GM18511 (cell line): ENCODE results near the gene MTSS2.

Experiments
- ATAC-seq: cut with Tn5 transposase; IDR thresholded peaks from one replicate; pipeline ENCODE4 v1.9.1; 2021; ENCODE audit warnings: mild to moderate bottlenecking, moderate library complexity; ENCODE audit not compliant: unreplicated experiment

Gene MTSS2, protein sequence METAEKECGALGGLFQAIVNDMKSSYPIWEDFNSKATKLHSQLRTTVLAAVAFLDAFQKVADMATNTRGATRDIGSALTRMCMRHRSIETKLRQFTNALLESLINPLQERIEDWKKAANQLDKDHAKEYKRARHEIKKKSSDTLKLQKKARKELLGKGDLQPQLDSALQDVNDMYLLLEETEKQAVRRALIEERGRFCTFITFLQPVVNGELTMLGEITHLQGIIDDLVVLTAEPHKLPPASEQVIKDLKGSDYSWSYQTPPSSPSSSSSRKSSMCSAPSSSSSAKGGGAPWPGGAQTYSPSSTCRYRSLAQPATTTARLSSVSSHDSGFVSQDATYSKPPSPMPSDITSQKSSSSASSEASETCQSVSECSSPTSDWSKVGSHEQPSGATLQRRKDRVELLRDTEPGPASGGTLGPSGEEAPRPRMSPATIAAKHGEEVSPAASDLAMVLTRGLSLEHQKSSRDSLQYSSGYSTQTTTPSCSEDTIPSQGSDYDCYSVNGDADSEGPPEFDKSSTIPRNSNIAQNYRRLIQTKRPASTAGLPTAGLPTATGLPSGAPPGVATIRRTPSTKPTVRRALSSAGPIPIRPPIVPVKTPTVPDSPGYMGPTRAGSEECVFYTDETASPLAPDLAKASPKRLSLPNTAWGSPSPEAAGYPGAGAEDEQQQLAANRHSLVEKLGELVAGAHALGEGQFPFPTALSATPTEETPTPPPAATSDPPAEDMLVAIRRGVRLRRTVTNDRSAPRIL

GRCh38 chr16:70685938-70686375 lies at the start of gene MTSS2:
Gene MTSS2 (minus strand): TSS chr16:70686053. CDS start chr16:70685791, 262 bp downstream.
- no peak for ATAC-seq

DNA sequence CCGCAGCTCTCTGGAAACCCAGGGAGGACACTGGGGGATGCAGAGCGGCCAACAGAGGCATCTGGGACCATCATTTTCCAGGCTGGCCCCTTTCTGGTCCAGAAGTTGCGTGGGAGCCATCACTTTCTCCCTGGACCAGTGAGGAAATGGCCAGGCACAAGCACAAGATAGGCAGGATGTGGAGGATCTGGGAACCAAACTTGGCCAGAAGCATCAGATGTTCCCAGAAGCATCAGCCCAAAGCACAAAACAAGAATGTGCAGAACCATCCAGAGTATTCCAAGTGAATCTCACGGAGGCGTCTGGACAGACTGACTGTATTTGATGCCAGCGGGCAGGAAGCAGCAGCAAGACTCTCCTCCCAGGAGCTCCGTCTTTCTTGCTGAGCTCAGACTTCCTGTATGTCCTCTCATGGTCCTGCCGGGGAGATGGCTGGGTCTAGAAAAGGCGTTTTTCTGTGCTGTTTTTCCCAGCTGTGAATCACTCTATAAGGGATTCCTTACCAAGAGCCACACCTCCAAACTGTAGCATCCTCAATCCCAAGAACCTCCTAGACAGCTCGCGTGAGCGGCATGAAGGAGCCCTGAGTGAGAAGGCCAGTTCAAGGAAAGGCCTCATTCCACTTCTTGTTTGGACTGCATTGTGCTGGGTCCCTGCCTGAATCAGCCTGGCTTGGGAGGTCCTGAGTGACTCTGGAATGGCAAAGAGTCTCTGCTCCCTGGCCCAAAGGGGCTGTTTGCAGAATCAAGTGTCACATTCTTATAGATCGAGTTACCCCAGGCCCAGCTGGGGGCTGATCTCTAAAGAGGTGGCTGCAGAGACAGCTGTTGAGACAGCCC lies 49.5 kb upstream of the MTSS2 start:
- ATAC-seq: no peak

GRCh38 chr16:70734522-70735095 lies 48.8 kb upstream of the MTSS2 start:
- no peak for ATAC-seq

GRCh38 chr16:70730944-70731343 lies 45.1 kb upstream of the MTSS2 start:
- no peak for ATAC-seq

DNA sequence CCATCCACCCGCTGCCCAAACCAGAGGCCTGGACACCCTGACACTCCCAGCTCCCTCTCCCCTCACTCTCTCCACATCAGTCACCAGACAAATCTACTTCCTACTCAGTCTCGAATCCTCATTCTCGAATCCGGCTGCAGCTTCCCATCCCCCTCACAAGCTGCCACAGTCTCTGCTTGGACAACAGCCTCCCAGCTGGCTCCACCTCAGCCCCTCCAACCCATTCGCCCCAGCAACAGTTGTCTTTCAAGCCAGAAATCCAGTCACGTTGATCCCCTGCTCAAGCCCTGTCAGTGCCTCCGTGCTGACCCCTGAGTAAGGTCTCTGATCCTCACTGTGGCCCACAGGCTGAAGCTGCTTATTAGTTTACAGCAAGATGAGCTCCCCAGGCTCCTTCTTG lies 44.2 kb upstream of the MTSS2 start:
- ATAC-seq: no peak

DNA sequence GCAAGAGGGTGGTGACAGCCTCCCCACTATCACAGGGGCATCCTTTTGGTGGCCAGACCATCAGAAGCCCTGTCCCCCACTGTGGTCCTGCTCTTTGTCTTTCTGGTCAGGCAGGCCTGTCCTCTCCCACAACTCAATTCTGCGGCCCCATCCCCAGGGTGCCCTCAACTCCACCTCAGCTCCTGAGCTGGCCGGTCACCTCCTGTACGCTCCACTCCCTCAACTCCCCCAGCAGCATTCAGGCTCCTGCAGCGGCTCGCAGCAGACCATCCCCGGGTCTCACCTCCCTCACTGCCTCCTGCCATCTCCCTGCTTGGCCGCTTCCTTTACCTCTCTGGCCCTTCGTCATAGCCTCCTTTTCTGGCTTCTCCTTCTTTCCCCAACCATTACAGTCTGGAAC lies 43.4 kb upstream of the MTSS2 start:
- no peak for ATAC-seq

DNA sequence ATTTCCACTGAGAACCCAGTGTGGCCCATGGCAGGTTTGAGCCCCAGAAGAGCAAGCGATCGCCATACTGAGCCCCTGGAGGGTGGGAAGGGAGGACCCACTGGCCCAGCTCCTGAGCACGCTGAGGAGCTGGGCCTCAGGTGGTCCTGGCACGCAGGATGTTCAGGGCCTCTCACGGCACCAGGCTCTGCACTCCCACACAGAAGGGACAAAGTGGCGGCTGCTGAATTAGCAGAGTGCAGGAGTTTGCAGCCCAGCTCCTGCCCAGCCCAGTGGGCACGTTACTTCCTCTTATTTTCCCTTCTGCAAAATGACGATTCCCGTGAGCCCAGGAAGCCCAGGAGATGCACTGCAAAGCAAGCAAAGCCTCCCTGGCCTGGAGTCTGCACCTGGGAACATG lies 42.3 kb upstream of the MTSS2 start:
- ATAC-seq: no peak

DNA sequence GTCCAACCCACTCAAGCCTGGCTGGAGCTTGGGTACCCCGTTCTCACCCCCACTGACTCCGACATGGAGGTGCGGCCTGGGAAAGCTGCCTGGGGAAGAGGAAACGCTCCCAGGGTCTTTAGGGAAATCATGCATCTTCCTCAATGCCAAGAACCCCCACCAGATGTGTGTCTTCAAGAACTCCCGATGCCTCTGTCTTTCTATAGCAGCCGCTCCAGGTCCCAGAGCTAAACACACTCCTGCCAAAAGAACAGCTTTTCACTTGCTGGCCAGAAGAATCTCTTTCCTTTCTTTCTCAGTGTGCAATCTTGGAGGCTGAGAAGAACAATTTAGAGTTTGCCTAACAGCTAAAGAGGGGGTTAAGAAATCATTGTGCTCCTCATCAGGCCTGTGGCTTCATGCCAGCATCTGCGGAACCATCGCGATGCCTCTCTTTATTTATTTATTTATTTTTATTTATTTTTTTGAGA lies 41.1 kb upstream of the MTSS2 start:
- ATAC-seq: no peak

- no peak for ATAC-seq
Measured at GRCh38 chr16:70725912-70726828, 40.3 kb upstream of the MTSS2 start.

DNA sequence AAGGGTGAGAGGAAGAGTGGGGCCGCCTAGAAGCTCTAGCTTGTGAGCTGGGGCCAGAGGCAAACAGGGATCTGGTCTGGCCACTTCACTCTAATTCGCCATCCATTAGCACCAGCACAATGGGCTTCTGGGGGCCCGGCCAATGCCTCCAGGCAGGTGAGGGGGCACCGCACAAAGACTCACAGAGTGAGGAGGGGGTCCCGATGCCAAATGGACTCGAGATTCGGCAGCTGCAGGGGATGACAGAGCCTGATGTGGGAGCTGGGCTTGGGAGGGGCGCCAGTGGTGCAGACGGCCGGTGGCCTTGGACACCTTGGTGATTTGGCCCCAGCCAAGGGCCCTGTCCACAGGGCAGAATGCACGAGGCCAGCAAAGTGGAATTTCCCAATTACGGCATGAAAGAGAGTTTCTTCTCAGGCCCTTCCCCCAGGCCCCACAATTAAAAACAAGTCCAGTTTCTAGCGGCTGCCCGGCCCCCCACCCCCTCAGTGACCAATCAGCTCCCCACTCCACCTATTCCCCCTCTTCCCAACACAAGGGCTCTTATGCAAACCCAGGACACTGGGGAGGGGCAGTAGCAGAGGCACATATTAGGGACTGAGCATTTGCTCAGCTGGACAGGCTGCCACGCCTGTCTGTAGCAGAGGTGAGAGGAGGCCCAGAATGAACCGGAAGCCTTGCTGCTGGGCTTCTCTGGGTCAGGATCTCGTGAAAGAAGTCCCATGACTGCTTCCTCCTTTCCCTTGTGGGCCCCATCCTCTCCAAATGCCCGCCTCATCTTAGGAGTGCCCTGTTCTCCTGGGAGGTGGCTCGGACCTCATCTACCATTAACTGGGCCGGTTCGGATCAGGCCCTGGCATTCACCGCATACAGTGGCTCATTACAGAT lies 39.4 kb upstream of the MTSS2 start:
- no peak for ATAC-seq

DNA sequence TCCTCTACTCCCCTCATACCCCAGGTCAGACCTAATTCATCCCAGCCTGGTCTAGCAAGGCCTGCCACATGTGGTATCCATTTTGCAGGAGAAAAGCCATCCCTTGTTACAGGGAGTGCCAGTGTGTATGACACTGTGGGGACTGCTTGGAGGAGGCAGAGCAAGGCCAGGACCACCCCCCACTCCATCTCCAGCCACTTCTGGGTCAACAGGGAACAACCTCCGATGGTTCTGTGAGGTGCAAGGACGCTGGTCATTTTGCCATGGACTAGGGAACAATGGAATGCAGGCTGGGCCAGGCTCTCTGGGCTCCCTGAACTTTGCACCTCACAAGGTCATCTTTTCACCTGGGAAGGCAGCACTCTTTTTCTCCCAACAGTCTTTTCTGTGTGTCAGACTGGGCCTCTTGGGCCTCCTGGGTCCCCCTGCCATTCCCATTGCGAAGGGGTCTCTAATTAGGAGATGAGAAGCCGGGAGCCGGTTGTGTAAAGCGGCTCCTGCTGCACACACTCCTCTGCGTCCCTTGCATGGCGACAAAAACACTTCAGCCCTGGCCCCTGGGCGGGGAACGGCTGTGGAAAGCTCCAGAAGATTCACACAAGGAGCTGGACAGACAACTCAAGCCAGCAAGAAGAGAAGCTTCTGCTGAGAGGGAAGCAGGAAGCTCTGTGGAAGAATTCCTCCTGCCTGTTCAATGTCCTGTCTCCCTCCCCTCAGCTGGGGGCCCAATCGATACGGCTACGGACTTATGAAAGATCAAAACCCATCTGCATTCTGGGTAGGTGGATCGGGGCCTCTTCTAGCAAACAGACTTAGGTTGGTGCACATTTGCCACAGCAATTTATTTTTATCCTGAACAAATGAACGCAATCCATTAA lies 38.5 kb upstream of the MTSS2 start:
- ATAC-seq: no peak

DNA sequence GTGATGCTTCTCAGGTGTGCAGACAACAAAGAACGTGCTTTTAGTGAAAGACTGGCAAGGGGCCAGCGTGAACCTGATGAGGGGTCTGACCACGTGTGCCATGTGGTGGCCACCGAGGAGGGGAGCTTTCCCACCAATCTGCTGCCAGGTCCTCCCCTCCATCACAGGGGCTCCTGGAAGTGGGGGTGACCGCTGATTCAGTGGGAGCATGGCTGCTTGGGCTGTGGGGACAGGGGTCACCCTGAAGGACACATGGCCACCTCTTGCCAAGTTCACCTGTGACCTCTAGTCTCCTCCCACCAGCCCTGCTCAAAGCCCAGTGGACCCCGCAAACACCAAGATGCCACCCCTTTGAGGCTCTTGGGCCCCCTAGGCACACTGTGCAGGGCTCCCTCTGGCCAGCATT lies 37.9 kb upstream of the MTSS2 start:
- no peak for ATAC-seq

DNA sequence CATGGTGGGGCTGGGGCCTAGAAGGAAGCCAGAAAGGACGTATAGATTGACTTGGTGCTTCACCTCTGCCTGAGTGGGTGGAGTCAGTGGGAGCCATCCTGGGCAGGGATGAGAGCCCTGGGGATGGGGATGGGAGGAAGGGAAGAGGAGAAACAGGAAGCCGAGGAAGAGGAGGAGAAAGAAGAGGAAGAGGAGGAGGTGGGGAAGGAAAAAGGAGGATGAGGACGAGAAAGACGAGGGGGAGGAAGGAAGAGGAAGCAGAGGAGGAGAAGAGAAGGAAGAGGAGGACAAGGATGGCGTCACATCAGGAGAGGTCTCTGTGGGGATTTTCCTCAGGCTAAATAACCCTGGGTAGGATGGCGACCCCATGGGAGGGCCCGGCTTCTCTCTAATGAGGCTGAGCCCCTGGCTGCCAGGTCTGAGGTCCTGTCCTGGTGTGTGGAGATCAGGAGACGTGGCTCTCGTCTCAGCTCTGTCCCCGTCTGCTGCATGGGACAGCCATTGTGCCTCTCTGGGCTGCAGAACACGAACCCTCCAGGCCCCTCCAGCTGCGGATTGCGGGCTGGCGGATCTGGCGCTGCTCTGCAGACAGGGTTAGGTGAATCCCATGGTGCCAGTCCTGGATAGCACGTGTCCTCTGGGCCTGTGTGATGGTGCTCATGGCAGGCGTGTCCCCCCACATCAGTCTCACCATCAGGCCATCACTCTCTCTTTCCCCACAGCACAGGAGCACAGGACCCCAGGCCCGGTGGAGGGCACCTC lies 35.5 kb upstream of the MTSS2 start:
- no peak for ATAC-seq

DNA sequence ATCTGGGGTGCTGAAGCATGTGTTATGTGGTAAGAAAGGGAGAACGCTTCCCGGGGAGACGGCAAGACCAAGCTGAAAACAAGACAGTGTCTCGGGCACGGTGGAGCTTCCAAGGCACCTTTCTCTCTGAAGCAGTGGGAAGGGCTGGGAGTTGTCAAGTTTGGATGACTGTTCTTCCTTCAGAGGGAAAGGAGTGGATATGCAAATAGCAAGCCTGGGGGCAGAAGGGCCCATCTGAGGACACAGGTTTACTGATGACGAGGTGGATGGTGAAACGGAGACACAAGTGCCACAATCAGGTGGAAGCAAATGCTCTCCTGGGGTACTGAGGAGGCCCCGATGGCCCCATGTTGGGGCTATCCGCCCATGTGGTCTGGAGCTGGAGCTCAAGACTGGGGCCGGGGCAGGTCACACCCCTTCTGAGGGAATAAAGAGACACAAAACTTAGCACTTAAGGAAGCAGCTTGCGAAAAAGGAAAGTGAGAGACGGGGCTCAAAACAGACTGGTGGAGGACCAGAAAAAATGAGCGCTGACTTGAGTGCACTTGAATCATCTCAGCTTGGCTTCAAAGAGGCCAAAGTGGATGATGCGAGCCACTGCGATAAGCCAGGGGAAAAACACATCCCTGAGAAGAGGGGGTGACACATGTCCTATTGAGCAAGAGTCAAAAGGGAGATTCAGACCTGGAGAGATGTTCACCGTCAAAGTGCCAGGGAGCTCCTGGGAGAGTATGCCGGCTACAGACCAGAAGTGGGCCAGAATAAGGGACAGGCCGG lies 34.8 kb upstream of the MTSS2 start:
- no peak for ATAC-seq

- ATAC-seq: no peak
Measured at GRCh38 chr16:70717065-70717464, 31.2 kb upstream of the MTSS2 start.

GRCh38 chr16:70715860-70716357 lies 30.1 kb upstream of the MTSS2 start:
- ATAC-seq: no peak
